ENCODE data around the gene PDE3A.

- TF ChIP-seq EZH2 (IDR thresholded peaks at IDR 0.05) (no peak), POLR2AphosphoS5 (IDR thresholded peaks at IDR 0.05; ENCODE audit: borderline replicate concordance, low read depth, low read length) (no peak), FOXP2 (optimal IDR thresholded peaks at IDR 0.05; ENCODE audit: control extremely low read depth, extremely low read length, insufficient read depth) (no peak)
Observed at GRCh38 chr12:20443255-20443654, 74.9 kb downstream of the PDE3A start.

Measured in SK-N-MC (cell line).